GM12878 (cell line): Measurements from ENCODE around the gene MAP2K4. TPM values are rescaled to one million over a fixed set of nuclear protein-coding genes. Genes with fewer than 3 reads are reported as not detected.

Experiments
- ATAC-seq: fragments of 200-7000 bp; cut with Tn5 transposase; 3 replicates; pipeline ENCODE4 v1.9.1; 2020; ENCODE audit warnings: mild to moderate bottlenecking, moderate library complexity
- BruUV-seq: library from RNA; stranded (reverse); fragments of 400-500 nt; replicated peaks from 2 replicates; lab custom pipeline; 2021; lab: Mats Ljungman, UMichigan
- CTCF ChIA-PET: fragments of 300-600 bp; sonication (Branson Sonifier 250); formaldehyde crosslinking; extraction: SDS; loops from one replicate; lab custom pipeline; 2021; ENCODE audit warnings: inconsistent platforms; lab: Yijun Ruan, JAX
- POLR2A ChIA-PET: fragments of 350-600 bp; formaldehyde crosslinking; extraction: SDS; loops from one replicate; lab custom pipeline; 2021; ENCODE audit warnings: inconsistent platforms; lab: Charles Lee
- RAD21 ChIA-PET: fragments of 300-600 bp; sonication (Branson Sonifier 250); formaldehyde crosslinking; loops from one replicate; lab custom pipeline; 2023; ENCODE audit warnings: antibody characterized with exemption; ENCODE audit not compliant: unreplicated experiment; lab: Charles Lee
- SMC1A ChIA-PET: fragments of 300-600 bp; sonication (Branson Sonifier 250); formaldehyde crosslinking; loops from one replicate; lab custom pipeline; 2023; ENCODE audit not compliant: unreplicated experiment, uncharacterized antibody; lab: Charles Lee
- DNase-seq: peaks from one replicate; pipeline ENCODE4 v3.0.0-alpha.2; 2011; ENCODE audit warnings: low read depth, low spot score
- FAIRE-seq: peaks from 3 replicates; lab custom pipeline; 2011; peaks lifted over from hg19 to GRCh38; lab: Jason Lieb, UNC
- H2AFZ ChIP-seq: 2 replicates; pipeline ENCODE4 v1.6.0; 2011; ENCODE audit warnings: low read depth, low read length, control low read depth; ENCODE audit not compliant: control insufficient read depth
- H3K27ac ChIP-seq: 2 replicates; pipeline ENCODE4 v1.5.1; 2011; ENCODE audit warnings: control low read depth; ENCODE audit not compliant: control insufficient read depth, insufficient read depth
- H3K27me3 ChIP-seq, 2 experiments: replicated peaks in 1 of 2; 2 replicates each; pipeline versions ENCODE4 v1.6.0 to v1.6.1; 2011; ENCODE audit warnings: low read length in 1 of 2; ENCODE audit not compliant: control insufficient read depth in 2 of 2, insufficient read depth in 2 of 2
- H3K36me3 ChIP-seq, 2 experiments: 2 replicates each; pipeline ENCODE4 v1.5.1; 2011; ENCODE audit warnings: low read length in 1 of 2; ENCODE audit not compliant: control insufficient read depth in 2 of 2, insufficient read depth in 2 of 2
- H3K4me1 ChIP-seq: 2 replicates; pipeline ENCODE4 v1.6.1; 2011; ENCODE audit warnings: mild to moderate bottlenecking, low read length, moderate library complexity, mixed read lengths; ENCODE audit not compliant: control insufficient read depth, insufficient read depth
- H3K4me2 ChIP-seq: 2 replicates; pipeline ENCODE4 v1.6.0; 2011; ENCODE audit warnings: control low read depth; ENCODE audit not compliant: control insufficient read depth, insufficient read depth
- H3K4me3 ChIP-seq: fragments of 200-600 bp; sonication (generic); 2 replicates; pipeline ENCODE4 v1.5.1; 2016
- H3K79me2 ChIP-seq: 2 replicates; pipeline ENCODE4 v1.6.0; 2011; ENCODE audit warnings: low read length; ENCODE audit not compliant: control insufficient read depth, insufficient read depth
- H3K9ac ChIP-seq: 2 replicates; pipeline ENCODE4 v1.8.0; 2011; ENCODE audit warnings: low read length, control low read depth, mixed read lengths; ENCODE audit not compliant: control insufficient read depth, insufficient read depth
- H3K9me3 ChIP-seq: replicated peaks from 3 replicates; pipeline ENCODE4 v1.5.1; 2011; ENCODE audit warnings: mild to moderate bottlenecking, low read length; ENCODE audit not compliant: control insufficient read depth, insufficient read depth
- H4K20me1 ChIP-seq: 2 replicates; pipeline ENCODE4 v1.6.0; 2011; ENCODE audit not compliant: control insufficient read depth, insufficient read depth
- CBFB ChIP-seq: IDR thresholded peaks from 2 replicates; pipeline ENCODE4 v1.6.1; 2016; ENCODE audit warnings: antibody characterized with exemption, low read depth
- NR2C2 ChIP-seq: IDR thresholded peaks from 2 replicates; pipeline ENCODE4 v1.6.1; 2011; ENCODE audit warnings: borderline replicate concordance, low read depth; ENCODE audit not compliant: control insufficient read depth, insufficient read length
- NRF1 ChIP-seq: conservative IDR thresholded peaks from 2 replicates; pipeline ENCODE4 v1.6.1; 2011; ENCODE audit warnings: mild to moderate bottlenecking, low read depth, low read length, improper control_type of control experiment
- WGBS: methylation state at CpG from one replicate; pipeline ENCODE4 v1.1.6; 2016; ENCODE audit warnings: low lambda C conversion rate; ENCODE audit not compliant: insufficient replicate concordance, insufficient coverage; ENCODE audit errors: missing lambda C conversion rate; 5-methylcytosine and 5-hydroxymethylcytosine counted together
- in situ Hi-C: fragments of 300-500 bp; cut with MboI; formaldehyde crosslinking; loops from 9 replicates; pipeline ENCODE4 v1.14.3; 2018; ENCODE audit warnings: mixed read lengths
- intact Hi-C: fragments of 100-400 bp; cut with micrococcal nuclease; formaldehyde crosslinking; loops from one replicate; pipeline ENCODE4 v1.14.2; 2022; ENCODE audit not compliant: unreplicated experiment
- polyA plus RNA-seq, 11 experiments: library from polyadenylated mRNA; depleted of rRNA in 4 of 11; unstranded in 6 of 11; stranded (reverse) in 5 of 11; fragments of >200 nt; fragmentation: Nextera tagmentation in 4 of 11; fragmentation: Illumina TruSeq in 1 of 11; extraction: Ambion mirVana in 4 of 11; extraction: Trizol in 1 of 11; gene quantifications; 1 replicate in 1 of 11; 2 replicates in 10 of 11; pipeline versions ENCODE4 v1.2.1 to v1.2.3, GENCODE V29; 2011 to 2016; ENCODE audit warnings: inconsistent platforms in 2 of 11, missing spikeins in 2 of 11, low read depth in 1 of 11
- total RNA-seq, 4 experiments: library from RNA; depleted of rRNA in 3 of 4; stranded (reverse); fragments of >200 nt in 3 of 4; fragmentation: Illumina TruSeq in 1 of 4; extraction: Trizol in 1 of 4; gene quantifications; 2 replicates each; pipeline versions ENCODE4 v1.2.1 to v1.2.3, GENCODE V29; 2013 to 2021
- TF ChIP-seq, protein P1 (sequence below): fragments of 450-650 bp; IDR thresholded peaks from 2 replicates; pipeline ENCODE4 v1.6.1; 2016; ENCODE audit warnings: mild to moderate bottlenecking, moderate library complexity, borderline replicate concordance

The MAP2K4 gene
- total and polyA plus RNA-seq, 10 of the 15 experiments (the other 5 are each of a cell fraction or from before 2014, with no cell fraction given) = 5.4 to 34.1 (median 25.5) TPM

DNA sequence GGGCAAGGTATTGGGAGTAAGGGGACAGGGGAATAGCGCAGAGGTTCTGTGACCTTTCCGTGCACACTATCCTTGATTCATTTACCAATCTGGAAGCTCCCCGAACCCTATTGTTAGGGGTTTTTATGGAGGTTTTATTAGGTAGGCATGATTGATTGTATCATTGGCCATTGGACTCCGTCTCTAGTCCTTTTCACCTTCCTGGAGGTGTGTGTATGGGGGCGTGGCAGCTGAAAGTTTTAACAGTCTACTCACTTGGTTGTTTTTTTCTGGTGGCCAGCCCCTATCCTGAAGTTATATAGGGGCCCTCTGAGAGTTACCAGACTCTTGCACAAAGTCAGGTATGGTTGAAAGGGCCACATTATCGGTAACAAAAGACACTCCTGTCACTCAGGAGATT, 23.0 kb downstream of the MAP2K4 start:
- in situ Hi-C loops (no loop called here), intact Hi-C loops (no loop called here)
- Histone ChIP-seq H4K20me1 (no peaks in the 10 kb centered on the region), H3K4me2 (no peak overlapping the region), H3K79me2 (peaks cover 14% of the 10 kb centered on the region), H3K36me3 (no peaks in the 10 kb centered on the region), H3K4me1 (no peaks in the 10 kb centered on the region), H3K27me3 (no peaks in the 10 kb centered on the region), H3K4me3 (no peak overlapping the region), H2AFZ (no peak overlapping the region), H3K9ac (no peak overlapping the region), H3K27ac (no peak overlapping the region), H3K9me3 (no peaks in the 10 kb centered on the region)
- no peak for FAIRE-seq
- 91% methylated on average over 6 of the region's 6 CpGs for WGBS
- TF ChIP-seq, protein P1, sequence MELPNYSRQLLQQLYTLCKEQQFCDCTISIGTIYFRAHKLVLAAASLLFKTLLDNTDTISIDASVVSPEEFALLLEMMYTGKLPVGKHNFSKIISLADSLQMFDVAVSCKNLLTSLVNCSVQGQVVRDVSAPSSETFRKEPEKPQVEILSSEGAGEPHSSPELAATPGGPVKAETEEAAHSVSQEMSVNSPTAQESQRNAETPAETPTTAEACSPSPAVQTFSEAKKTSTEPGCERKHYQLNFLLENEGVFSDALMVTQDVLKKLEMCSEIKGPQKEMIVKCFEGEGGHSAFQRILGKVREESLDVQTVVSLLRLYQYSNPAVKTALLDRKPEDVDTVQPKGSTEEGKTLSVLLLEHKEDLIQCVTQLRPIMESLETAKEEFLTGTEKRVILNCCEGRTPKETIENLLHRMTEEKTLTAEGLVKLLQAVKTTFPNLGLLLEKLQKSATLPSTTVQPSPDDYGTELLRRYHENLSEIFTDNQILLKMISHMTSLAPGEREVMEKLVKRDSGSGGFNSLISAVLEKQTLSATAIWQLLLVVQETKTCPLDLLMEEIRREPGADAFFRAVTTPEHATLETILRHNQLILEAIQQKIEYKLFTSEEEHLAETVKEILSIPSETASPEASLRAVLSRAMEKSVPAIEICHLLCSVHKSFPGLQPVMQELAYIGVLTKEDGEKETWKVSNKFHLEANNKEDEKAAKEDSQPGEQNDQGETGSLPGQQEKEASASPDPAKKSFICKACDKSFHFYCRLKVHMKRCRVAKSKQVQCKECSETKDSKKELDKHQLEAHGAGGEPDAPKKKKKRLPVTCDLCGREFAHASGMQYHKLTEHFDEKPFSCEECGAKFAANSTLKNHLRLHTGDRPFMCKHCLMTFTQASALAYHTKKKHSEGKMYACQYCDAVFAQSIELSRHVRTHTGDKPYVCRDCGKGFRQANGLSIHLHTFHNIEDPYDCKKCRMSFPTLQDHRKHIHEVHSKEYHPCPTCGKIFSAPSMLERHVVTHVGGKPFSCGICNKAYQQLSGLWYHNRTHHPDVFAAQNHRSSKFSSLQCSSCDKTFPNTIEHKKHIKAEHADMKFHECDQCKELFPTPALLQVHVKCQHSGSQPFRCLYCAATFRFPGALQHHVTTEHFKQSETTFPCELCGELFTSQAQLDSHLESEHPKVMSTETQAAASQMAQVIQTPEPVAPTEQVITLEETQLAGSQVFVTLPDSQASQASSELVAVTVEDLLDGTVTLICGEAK = no peak
- TF ChIP-seq CBFB = no peak
- TF ChIP-seq NR2C2 = no peak
- TF ChIP-seq NRF1 = no peak
- POLR2A ChIA-PET = no interaction called here
- CTCF ChIA-PET = no interaction called here
- RAD21 ChIA-PET = no interaction called here
- ATAC-seq = no peak
- DNase-seq = no peak
- SMC1A ChIA-PET = interaction anchor here (1.2 kb wide), 1 partner anchor 18 kb away, joined by 3 read pairs; no protein-coding TSS in a partner anchor
- no TSS peak for BruUV-seq
